Hepatocyte (in vitro differentiated cells): Measurements from ENCODE around the gene QRICH2. TPM values are rescaled to one million over a fixed set of nuclear protein-coding genes. Genes with fewer than 3 reads are reported as not detected.

Experiments
- DNase-seq: peaks from one replicate; pipeline ENCODE4 v3.0.0-alpha.2; 2016; ENCODE audit warnings: low spot score
- H2AFZ ChIP-seq: fragments of 200-600 bp; sonication (generic); 2 replicates; pipeline ENCODE4 v1.6.0; 2016; ENCODE audit warnings: antibody characterized with exemption, mild to moderate bottlenecking
- H3K27ac ChIP-seq: fragments of 200-600 bp; sonication (generic); 2 replicates; pipeline ENCODE4 v1.5.1; 2016; ENCODE audit warnings: mild to moderate bottlenecking
- H3K27me3 ChIP-seq: fragments of 200-600 bp; sonication (generic); 2 replicates; pipeline ENCODE4 v1.6.1; 2016
- H3K36me3 ChIP-seq: fragments of 200-600 bp; sonication (generic); replicated peaks from 2 replicates; pipeline ENCODE4 v1.5.1; 2016; ENCODE audit warnings: low read depth; ENCODE audit not compliant: insufficient read depth
- H3K4me1 ChIP-seq: fragments of 200-600 bp; sonication (generic); 2 replicates; pipeline ENCODE4 v1.5.1; 2016; ENCODE audit warnings: mild to moderate bottlenecking, moderate library complexity; ENCODE audit not compliant: insufficient read depth
- H3K4me2 ChIP-seq: fragments of 200-600 bp; sonication (generic); 2 replicates; pipeline ENCODE4 v1.6.0; 2016
- H3K4me3 ChIP-seq: fragments of 200-600 bp; sonication (generic); 2 replicates; pipeline ENCODE4 v1.5.1; 2016; ENCODE audit warnings: mild to moderate bottlenecking
- H3K79me2 ChIP-seq: fragments of 200-600 bp; sonication (generic); 2 replicates; pipeline ENCODE4 v1.6.0; 2017; ENCODE audit warnings: mild to moderate bottlenecking
- H3K9me2 ChIP-seq: fragments of 200-600 bp; sonication (generic); replicated peaks from 2 replicates; pipeline ENCODE4 v1.6.0; 2017; ENCODE audit warnings: mild to moderate bottlenecking; ENCODE audit not compliant: insufficient read depth
- H3K9me3 ChIP-seq: fragments of 200-600 bp; sonication (generic); 2 replicates; pipeline ENCODE4 v1.5.1; 2016; ENCODE audit warnings: low read depth, mild to moderate bottlenecking
- H4K20me1 ChIP-seq: fragments of 200-600 bp; sonication (generic); 2 replicates; pipeline ENCODE4 v1.6.0; 2016; ENCODE audit warnings: mild to moderate bottlenecking; ENCODE audit not compliant: insufficient read depth, poor library complexity, severe bottlenecking
- CTCF ChIP-seq: fragments of 200-600 bp; sonication (generic); IDR thresholded peaks from 2 replicates; pipeline ENCODE4 v1.5.1; 2016; ENCODE audit warnings: antibody characterized with exemption, mild to moderate bottlenecking; ENCODE audit not compliant: poor library complexity
- EZH2 ChIP-seq: fragments of 200-600 bp; sonication (generic); IDR thresholded peaks from 2 replicates; pipeline ENCODE4 v1.6.1; 2016; ENCODE audit warnings: antibody characterized with exemption, mild to moderate bottlenecking, borderline replicate concordance
- EZH2phosphoT487 ChIP-seq: fragments of 200-600 bp; sonication (generic); IDR thresholded peaks from one replicate; pipeline ENCODE4 v1.6.1; 2018; ENCODE audit warnings: antibody characterized with exemption, mild to moderate bottlenecking, low read depth, moderate library complexity; ENCODE audit not compliant: unreplicated experiment, severe bottlenecking
- WGBS: methylation state at CpG from one replicate; pipeline ENCODE4 v1.1.6; 2016; ENCODE audit warnings: low lambda C conversion rate; ENCODE audit errors: missing lambda C conversion rate; 5-methylcytosine and 5-hydroxymethylcytosine counted together
- polyA plus RNA-seq: library from polyadenylated mRNA; unstranded; fragments of >200 nt; fragmentation: Nextera tagmentation; extraction: Ambion mirVana; gene quantifications from 2 replicates; pipeline ENCODE4 v1.2.1, GENCODE V29; 2016
- total RNA-seq: library from RNA; depleted of rRNA; stranded (reverse); fragments of >200 nt; gene quantifications from 2 replicates; pipeline ENCODE4 v1.2.3, GENCODE V29; 2014

Gene QRICH2
- total and polyA plus RNA-seq, 2 experiments from 2014 or later = 2.3 to 2.8 TPM

GRCh38 chr17:76292567-76292966 is 15.5 kb downstream of the QRICH2 start:
- Histone ChIP-seq H3K27ac (no peak overlapping the region), H2AFZ (no peak overlapping the region), H3K4me2 (no peak overlapping the region), H3K4me1 (no peaks in the 10 kb centered on the region), H3K27me3 (no peaks in the 10 kb centered on the region), H3K9me3 (no peaks in the 10 kb centered on the region), H3K9me2 (no peaks in the 10 kb centered on the region), H3K4me3 (no peak overlapping the region), H3K79me2 (no peaks in the 10 kb centered on the region), H4K20me1 (no peaks in the 10 kb centered on the region), H3K36me3 (no peaks in the 10 kb centered on the region)
- no peak for TF ChIP-seq CTCF
- no peak for TF ChIP-seq EZH2
- TF ChIP-seq EZH2phosphoT487 = no peak
- 93% methylated on average over 4 of the region's 4 CpGs for WGBS
- DNase-seq = no peak

- no peak for TF ChIP-seq EZH2
- TF ChIP-seq EZH2phosphoT487 = no peak
- TF ChIP-seq CTCF = no peak
- no peak overlapping the region for H3K4me2 ChIP-seq
- H3K9me3 ChIP-seq = no peaks in the 10 kb centered on the region
- H2AFZ ChIP-seq = no peak overlapping the region
- no peaks in the 10 kb centered on the region for H3K79me2 ChIP-seq
- H4K20me1 ChIP-seq = no peaks in the 10 kb centered on the region
- 91% methylated on average over 23 of the region's 23 CpGs for WGBS
- no peak overlapping the region for H3K27ac ChIP-seq
- H3K9me2 ChIP-seq = no peaks in the 10 kb centered on the region
- no peaks in the 10 kb centered on the region for H3K4me1 ChIP-seq
- DNase-seq = no peak
- H3K36me3 ChIP-seq = no peaks in the 10 kb centered on the region
- no peaks in the 10 kb centered on the region for H3K27me3 ChIP-seq
- no peak overlapping the region for H3K4me3 ChIP-seq
These were observed 26.3 kb downstream of the QRICH2 start for GRCh38 chr17:76281573-76282371.

GRCh38 chr17:76280650-76281049 is 27.4 kb downstream of the QRICH2 start:
- H4K20me1 ChIP-seq = no peaks in the 10 kb centered on the region

More at GRCh38 chr17:76280650-76281049, 27.4 kb downstream of the QRICH2 start:
- DNase-seq = no peak
- no peaks in the 10 kb centered on the region for H3K36me3 ChIP-seq
- H3K27me3 ChIP-seq = no peaks in the 10 kb centered on the region
- no peak overlapping the region for H2AFZ ChIP-seq
- TF ChIP-seq EZH2 (no peak), EZH2phosphoT487 (no peak), CTCF (no peak)
- H3K4me2 ChIP-seq = no peak overlapping the region
- no peaks in the 10 kb centered on the region for H3K9me3 ChIP-seq
- no peak overlapping the region for H3K4me3 ChIP-seq
- H3K9me2 ChIP-seq = no peaks in the 10 kb centered on the region
- H3K4me1 ChIP-seq = no peaks in the 10 kb centered on the region
- WGBS = 93% methylated on average over 14 of the region's 15 CpGs
- no peak overlapping the region for H3K27ac ChIP-seq
- no peaks in the 10 kb centered on the region for H3K79me2 ChIP-seq
